Activated naive CD8-positive, alpha-beta T cell treated with anti-CD3 and anti-CD28 coated beads for 36 hours (primary cell): ENCODE data around the gene PAK6. TPM values are rescaled to one million over a fixed set of nuclear protein-coding genes. Genes with fewer than 3 reads are reported as not detected.

Experiments used
- DNase-seq: peaks from one replicate; pipeline ENCODE4 v3.0.0; 2021
- H3K27ac Mint-ChIP-seq: one replicate; pipeline ENCODE4 v1.8.0; 2022; ENCODE audit warnings: mild to moderate bottlenecking, moderate library complexity, mixed read lengths
- H3K27me3 Mint-ChIP-seq: one replicate; pipeline ENCODE4 v1.8.0; 2022; ENCODE audit warnings: mild to moderate bottlenecking, mixed read lengths
- H3K36me3 Mint-ChIP-seq: one replicate; pipeline ENCODE4 v1.8.0; 2021; ENCODE audit warnings: mild to moderate bottlenecking, mixed read lengths
- H3K4me1 Mint-ChIP-seq: one replicate; pipeline ENCODE4 v1.8.0; 2021; ENCODE audit warnings: mixed read lengths
- H3K4me3 Mint-ChIP-seq: one replicate; pipeline ENCODE4 v1.8.0; 2022; ENCODE audit warnings: mild to moderate bottlenecking, moderate library complexity, mixed read lengths
- H3K9me3 Mint-ChIP-seq: one replicate; pipeline ENCODE4 v1.8.0; 2022; ENCODE audit warnings: mixed read lengths
- total RNA-seq, 2 experiments: library from RNA; stranded (reverse); gene quantifications; one replicate each; pipeline ENCODE4 v1.2.3, GENCODE V29; 2021

The PAK6 gene
- total RNA-seq, 2 experiments from 2014 or later, result 0.18 to 0.35 TPM

DNA sequence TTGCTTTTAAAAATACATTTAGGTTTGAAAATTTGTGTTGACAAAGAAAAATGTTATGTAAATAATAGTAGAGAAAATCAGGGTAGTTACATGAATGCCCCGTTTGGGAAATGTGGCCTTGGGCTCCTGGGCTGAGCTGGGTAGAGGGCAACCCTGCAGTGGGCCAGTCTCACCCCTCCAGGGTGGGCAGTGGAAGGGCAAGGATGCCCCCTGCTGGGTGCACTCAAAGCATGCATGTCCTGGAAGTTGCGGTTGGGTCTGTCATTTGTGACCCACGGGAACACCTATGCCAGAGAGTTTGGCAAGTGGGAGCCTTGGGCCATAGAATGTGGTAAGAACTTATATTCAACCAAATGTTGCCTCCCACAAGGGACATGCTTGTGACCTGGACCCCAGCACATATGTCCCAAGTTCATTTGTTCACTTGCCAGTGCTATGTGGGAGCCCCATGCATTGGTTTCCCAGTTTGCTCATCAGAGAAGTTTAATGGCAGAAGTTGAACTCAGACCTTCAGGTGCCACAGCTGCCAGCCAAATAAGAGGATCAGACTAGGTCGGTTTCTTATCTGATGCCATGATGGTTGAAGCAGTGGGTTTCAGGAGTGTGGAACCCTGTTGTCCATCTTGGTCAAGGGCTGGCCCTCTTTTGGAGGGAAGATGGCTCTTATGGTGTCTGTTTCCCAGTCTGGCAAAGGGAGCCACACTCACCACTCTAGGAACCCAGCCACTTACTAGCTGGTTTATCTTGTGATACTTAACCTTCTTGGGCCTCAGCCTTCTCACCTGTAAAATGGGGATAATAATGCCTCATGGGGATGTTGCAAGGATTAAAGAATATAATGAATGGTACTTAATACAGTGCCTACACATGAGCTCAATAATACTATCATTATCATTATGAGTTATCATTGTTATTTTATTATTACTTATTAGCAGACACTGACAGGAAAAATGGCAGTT lies 71.4 kb downstream of the PAK6 start:
- Mint-ChIP-seq H3K27ac (peak overlapping the region; percentile 96), H3K36me3 (no peaks in the 10 kb centered on the region), H3K9me3 (no peaks in the 10 kb centered on the region), H3K4me1 (peaks cover 37% of the 10 kb centered on the region), H3K27me3 (no peaks in the 10 kb centered on the region), H3K4me3 (peak overlapping the region; percentile 94)
- peak; percentile 69 for DNase-seq

DNA sequence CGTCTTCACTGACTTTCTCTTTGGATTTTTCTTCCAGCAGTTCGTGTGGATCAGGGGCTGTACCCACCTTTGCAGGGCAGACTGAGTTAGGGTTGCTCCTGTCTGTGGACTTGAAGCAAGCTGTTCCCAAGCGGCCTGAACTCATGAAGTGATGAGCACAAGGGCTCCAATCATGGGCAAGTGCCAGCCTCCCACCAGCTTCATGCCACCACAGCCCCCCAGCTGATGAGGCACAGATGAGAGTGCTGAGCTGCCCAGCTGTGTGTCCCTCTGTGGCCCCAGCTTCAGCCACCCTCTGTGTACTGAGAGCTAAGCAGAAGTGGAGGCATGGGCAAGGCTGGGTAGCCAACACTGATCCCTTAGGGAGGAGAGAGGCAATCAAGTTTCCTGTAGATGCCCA lies 72.1 kb downstream of the PAK6 start:
- no peak overlapping the region for H3K4me3 Mint-ChIP-seq
- H3K27ac Mint-ChIP-seq, result no peak overlapping the region
- H3K36me3 Mint-ChIP-seq, result no peaks in the 10 kb centered on the region
- DNase-seq, result no peak
- H3K27me3 Mint-ChIP-seq, result no peaks in the 10 kb centered on the region
- peaks cover 35% of the 10 kb centered on the region for H3K4me1 Mint-ChIP-seq
- H3K9me3 Mint-ChIP-seq, result no peaks in the 10 kb centered on the region

DNA sequence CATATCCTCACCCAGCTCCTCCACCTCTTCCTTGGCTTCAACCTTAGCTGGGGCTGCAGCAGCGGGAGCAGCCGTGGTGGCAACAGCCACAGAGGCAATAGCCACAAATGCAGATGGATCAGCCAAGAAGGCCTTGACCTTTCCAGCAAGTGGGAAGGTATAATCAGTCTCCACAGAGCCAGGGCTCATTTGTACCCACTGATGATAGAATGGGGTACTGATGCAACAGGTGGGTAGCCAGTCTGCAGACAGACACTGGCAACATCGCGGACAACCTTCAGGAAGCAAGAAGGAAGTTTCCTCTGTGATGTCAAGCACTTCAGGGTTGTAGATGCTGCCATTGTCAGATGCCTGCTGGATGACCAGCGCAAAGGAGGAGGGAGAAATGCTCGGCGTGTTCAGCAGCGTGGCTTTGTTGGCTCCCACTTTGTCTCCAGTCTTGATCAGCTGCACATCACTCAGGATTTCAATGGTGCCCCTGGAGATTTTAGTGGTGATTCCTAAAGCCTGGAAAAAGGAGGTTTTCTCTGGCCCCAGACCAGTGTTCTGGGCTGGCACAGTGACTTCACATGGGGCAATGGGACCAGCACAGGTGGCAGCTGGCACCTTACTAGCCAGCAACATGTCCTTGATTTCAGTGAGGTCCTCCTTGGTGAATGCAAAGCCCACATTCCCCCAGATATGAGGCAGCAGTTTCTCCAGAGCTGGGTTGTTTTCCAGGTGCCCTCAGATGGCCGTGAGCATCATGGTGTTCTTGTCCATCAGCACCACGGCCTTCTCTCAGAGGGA lies 73.7 kb downstream of the PAK6 start:
- Mint-ChIP-seq H3K27me3 (no peaks in the 10 kb centered on the region), H3K4me3 (no peak overlapping the region), H3K27ac (no peak overlapping the region), H3K4me1 (peaks cover 25% of the 10 kb centered on the region), H3K36me3 (no peaks in the 10 kb centered on the region), H3K9me3 (no peaks in the 10 kb centered on the region)
- DNase-seq, result no peak

DNA sequence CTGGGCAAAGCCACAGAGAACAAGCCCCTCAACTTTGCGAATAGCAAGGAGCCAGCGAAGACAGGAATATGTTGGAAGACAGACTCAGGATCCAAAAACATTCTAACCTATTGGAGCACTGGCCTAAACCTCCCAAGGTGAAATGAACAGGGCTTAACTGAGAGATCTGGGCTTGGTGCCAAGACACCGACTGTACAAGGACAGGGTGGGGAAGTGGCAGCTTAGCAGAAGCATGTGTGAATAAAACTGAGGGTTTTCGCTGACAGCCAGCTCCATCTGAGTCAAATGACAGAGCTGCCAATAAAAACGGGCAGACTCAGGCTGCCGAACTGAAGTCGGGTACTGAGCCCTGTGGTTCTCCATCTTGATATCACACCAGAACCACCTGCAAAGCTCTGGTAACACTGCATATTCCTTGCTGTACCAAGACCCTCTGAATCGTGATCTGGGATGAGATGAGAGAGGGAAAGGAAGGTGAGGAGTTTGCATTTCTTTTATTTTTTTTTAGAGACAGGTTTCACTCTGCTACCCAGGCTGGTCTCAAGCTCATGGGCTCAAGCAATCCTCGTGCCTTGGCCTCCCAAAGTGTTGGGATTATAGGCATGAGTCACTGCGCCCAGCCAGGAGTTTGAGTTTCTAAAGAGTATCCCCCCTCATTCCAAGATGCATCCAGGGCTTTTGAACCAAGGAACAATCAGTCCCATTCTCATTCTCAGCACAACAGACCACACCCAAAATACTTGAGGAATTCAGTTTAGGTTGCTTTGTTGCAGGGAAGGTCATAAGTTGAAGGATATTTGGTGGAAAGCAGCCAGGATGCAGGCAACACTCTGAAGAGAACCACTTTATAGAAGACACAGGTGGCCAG lies 74.9 kb downstream of the PAK6 start:
- Mint-ChIP-seq H3K4me1 (peaks cover 23% of the 10 kb centered on the region), H3K36me3 (no peaks in the 10 kb centered on the region), H3K27me3 (no peaks in the 10 kb centered on the region), H3K4me3 (no peak overlapping the region), H3K27ac (no peak overlapping the region), H3K9me3 (no peaks in the 10 kb centered on the region)
- no peak for DNase-seq

DNA sequence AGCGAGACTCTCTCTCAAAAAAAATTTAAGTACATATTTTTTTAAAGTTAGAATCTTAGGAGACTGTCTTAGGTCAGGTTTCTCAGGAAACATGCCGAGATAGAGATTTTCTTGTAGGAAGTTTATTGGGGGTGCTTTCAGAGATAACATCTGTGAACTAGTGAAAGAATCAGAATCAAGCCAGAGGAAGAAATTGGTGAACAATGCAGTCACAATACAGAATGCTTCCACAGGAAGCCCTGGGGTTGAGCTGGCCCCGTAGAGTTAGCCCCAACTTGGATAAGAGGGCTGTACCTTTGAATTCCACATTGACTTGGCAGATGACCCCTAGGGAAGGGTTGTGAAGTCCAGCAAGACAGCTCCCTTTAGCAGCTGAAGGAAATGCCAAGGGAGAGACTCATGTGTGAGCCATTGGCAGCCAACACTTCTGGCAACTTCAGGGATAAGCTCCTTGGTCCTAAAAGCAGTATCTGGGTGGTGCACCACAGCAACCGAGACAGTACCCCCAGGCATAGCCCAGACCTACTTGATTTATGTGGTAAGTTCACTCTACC lies 75.9 kb downstream of the PAK6 start:
- DNase-seq, result no peak
- Mint-ChIP-seq H3K4me1 (peaks cover 14% of the 10 kb centered on the region), H3K27ac (no peak overlapping the region), H3K4me3 (no peak overlapping the region), H3K36me3 (no peaks in the 10 kb centered on the region), H3K9me3 (no peaks in the 10 kb centered on the region), H3K27me3 (no peaks in the 10 kb centered on the region)

DNA sequence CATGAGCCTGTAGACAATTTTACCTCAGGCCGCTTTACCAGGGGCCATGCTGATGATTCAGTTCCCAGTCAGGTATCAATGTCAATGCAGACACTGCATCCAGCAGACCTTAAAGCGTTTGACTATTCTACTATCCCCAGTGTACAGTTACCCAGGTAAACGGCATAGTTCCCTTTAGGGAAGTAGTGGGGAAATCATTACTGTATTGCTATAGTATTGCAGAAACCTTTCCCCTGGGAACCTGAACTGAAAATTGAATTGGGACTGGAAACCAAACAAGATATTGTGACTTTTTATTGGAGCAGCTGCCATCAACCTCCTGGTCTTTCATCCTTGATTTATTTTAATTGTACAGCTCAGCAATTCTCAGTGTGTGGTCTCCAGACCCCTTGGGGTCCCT lies 78.1 kb downstream of the PAK6 start:
- H3K36me3 Mint-ChIP-seq, result no peaks in the 10 kb centered on the region
- no peaks in the 10 kb centered on the region for H3K9me3 Mint-ChIP-seq
- no peak for DNase-seq
- no peaks in the 10 kb centered on the region for H3K27me3 Mint-ChIP-seq
- peaks cover 13% of the 10 kb centered on the region for H3K4me1 Mint-ChIP-seq
- no peak overlapping the region for H3K27ac Mint-ChIP-seq
- no peak overlapping the region for H3K4me3 Mint-ChIP-seq

DNA sequence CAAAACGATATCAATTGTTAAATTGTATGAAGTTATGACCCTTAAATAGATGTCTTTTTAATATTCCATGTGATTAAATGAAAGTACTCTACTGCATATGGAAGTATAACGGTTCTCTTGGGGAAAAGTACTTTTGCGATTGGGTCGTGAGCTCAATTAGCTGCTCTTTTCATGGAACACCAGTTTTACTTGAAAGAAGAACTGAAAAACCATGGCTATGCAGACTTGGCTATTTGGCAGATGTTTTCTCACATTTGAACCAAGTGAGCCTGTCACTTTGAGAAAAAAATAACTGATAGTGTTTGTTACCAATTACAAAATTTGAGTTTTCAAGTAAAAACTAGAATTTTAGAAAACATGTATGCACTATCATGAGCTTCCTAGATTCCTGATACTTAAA lies 78.7 kb downstream of the PAK6 start:
- Mint-ChIP-seq H3K36me3 (no peaks in the 10 kb centered on the region), H3K4me3 (no peak overlapping the region), H3K9me3 (no peaks in the 10 kb centered on the region), H3K27ac (no peak overlapping the region), H3K4me1 (peaks cover 16% of the 10 kb centered on the region), H3K27me3 (no peaks in the 10 kb centered on the region)
- DNase-seq, result no peak

DNA sequence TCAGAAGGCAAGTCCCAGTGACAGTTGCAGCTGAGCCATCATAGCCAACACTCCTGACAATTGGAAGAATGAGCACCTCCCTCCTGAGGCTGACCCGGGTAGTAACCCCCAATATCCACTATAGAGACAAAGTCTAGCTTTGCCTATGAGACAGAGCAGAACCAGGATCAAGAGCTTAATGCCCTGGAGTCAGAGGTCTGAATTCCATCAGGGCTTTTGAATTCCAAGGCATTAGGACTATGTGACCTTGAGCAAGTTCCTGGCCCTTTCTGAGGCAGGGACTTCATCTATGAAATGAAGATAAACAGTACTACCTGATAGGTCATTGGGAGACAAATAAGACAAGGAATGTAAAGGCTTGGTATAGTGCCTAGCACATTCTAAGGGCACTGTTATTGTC lies 81.5 kb downstream of the PAK6 start:
- Mint-ChIP-seq H3K36me3 (peaks cover 4% of the 10 kb centered on the region), H3K27me3 (no peaks in the 10 kb centered on the region), H3K4me1 (peaks cover 14% of the 10 kb centered on the region), H3K9me3 (no peaks in the 10 kb centered on the region), H3K4me3 (no peak overlapping the region), H3K27ac (no peak overlapping the region)
- DNase-seq, result no peak

DNA sequence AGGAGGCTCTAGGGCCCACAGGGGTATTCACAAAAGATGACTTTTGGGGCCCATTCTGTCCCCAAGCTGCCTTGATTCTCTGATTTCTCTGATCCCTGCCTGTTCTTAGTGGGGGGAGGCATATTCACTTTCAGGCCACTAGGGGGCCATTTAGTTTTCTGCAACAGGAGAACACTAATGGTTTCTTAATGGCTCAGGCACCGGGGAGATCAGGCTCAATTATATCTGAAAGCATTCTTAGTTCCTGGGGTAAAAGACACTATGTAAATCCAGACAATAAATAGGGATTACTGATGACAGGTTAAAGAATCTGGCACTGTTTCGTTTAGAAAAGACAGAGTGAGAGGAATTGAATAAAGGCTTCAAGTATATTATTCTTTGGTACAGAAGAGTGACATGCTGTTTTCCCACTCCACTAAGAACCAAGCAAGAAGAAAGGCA lies 82.1 kb downstream of the PAK6 start:
- Mint-ChIP-seq H3K27ac (no peak overlapping the region), H3K27me3 (no peaks in the 10 kb centered on the region), H3K4me3 (no peak overlapping the region), H3K36me3 (peaks cover 8% of the 10 kb centered on the region), H3K4me1 (peaks cover 20% of the 10 kb centered on the region), H3K9me3 (no peaks in the 10 kb centered on the region)
- DNase-seq, result peak; percentile 38

DNA sequence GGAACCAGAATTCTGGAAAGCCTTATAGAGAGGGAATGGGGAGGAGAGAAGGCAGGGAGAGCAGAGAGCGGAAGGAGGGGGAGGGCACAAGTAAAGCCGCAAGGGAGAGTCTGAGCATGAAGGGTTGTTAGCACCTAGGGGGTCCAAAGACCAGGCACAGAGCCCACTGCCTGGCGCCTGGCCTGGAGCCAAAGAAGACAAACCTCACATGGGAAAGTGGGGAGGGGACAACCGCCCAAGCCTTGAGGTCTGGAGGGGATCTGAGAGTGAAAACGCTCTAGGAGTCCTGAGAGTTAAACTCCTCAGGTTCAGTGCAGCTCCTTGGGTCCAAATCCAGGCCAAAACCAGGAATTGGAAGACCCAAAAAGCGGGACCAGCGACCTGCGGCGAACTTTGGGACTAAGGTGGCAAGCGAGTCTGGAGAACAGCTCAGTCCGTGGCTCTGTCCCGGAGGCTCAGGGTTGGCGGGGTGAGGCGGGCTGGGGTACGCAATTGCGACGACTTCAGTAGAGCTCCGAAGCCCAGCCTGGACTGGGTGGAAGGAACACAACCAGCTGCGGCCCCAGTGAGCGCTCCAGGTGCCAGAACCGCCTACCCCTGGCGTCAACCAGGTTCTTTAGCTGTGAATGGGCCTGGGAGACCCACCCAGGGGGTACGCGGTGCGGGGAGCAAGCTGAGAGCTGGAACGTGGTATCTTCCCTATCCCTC lies 83.8 kb downstream of the PAK6 start:
- H3K4me1 Mint-ChIP-seq, result peaks cover 28% of the 10 kb centered on the region
- no peaks in the 10 kb centered on the region for H3K27me3 Mint-ChIP-seq
- H3K36me3 Mint-ChIP-seq, result peaks cover 9% of the 10 kb centered on the region
- no peak for DNase-seq
- no peak overlapping the region for H3K27ac Mint-ChIP-seq
- H3K4me3 Mint-ChIP-seq, result peak overlapping the region; percentile 69
- H3K9me3 Mint-ChIP-seq, result no peaks in the 10 kb centered on the region

DNA sequence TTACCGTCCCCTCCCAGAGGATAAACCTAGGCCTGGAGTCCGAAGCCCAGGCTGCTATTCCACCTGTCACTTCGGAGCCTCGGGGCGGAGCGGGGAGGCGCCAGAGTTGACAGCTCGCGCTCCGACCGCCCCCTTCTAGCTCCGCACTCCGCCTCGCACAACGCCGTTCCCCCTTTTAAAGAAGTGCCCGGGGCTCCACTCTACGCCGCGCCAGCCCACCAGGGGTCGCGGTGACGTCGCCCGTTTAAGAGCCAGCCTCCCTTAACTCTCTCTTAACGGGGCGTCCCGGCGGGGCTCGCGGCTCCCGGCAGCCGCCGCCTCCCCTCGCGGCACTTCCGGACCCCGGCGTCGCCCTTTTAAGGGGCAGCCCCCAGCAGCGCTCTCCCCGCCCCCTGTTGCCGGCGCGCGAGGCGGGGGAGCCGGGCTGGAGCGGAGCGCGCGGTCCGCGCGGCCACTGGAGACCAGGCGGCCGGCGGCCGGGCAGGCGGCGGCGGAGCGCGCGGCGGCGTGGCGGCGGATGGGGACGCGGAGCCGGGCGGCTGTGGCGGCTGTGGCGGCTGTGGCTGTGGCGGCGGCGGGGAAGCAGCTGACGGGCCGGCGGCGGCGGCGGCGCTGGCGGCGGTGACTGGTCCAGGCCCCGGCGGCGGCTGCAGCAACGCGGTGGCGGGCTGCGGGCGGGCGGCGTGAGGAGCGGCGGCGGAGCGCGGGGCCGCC lies 84.5 kb downstream of the PAK6 start, which contains the start of gene INAFM2:
INAFM2 (plus strand) TSS at position 454 of the 714 bp plus-strand sequence. CDS start 364 bp downstream, outside the sequence.
- Mint-ChIP-seq H3K27ac (no peak within 1 kb of the TSS), H3K36me3 (peaks cover 9% of the 10 kb centered on the region), H3K4me3 (peak within 1 kb of the TSS; percentile 71), H3K4me1 (peaks cover 28% of the 10 kb centered on the region), H3K27me3 (no peaks in the 10 kb centered on the region), H3K9me3 (no peaks in the 10 kb centered on the region)
- peak; percentile 95 for DNase-seq

DNA sequence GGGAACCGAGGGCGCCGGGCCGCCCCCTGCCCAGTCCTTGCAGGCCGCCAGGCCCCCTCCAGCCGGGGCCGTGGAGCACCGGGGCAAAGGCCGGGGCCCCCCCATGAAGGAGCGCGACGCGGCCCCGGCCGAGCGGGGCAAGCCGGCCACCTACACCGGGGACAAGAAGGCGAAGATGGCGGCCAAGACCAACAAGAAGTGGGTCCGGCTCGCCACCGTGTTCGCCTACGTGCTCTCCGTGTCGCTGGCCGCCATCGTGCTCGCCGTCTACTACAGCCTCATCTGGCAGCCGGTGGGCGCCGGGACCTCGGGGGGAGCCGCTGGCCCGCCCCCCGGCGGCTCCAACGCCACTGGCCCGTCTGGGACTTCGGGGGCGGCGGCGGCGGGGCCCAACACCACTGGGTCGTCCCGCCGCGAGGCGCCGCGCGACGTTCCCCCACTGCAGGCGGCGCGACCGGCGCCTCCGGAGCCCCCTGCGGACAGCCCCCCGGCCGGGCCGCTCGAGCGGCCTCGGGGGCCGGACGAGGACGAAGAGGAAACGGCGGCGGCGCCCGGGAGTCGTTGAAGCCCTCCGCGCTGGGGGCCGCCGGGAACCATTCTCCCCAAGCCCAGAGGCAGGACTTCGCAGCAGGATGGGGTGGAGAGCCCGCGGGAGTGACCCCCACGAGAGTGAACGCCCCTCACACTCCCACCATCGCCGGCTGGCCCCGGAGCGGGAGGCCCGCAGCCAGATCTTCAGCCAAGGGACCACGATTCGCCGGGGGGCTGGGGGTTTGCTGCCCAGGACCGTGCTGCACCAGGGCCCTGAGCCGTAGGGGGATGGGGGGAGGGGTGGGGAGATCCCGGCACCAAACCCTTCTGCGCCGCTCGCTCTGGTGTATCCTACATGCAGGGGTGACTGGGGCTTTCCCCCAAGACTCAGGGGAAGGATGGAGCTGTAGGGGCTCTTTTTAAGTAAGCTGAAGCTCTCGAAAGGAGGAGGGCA lies 85.4 kb downstream of the PAK6 start:
- Mint-ChIP-seq H3K27me3 (no peaks in the 10 kb centered on the region), H3K36me3 (peaks cover 12% of the 10 kb centered on the region), H3K9me3 (no peaks in the 10 kb centered on the region), H3K27ac (no peak overlapping the region), H3K4me1 (peaks cover 28% of the 10 kb centered on the region), H3K4me3 (peak overlapping the region; percentile 71)
- peak; percentile 43 for DNase-seq
